Left hindlimb (tissue), 1 donor: ENCODE data around the gene GPR55.
"Not testable (repeated sequence)": the region's sequence is repeated elsewhere in the genome, so short reads cannot be mapped to it uniquely, and the experiment has no call there.

ENCODE experiments used
- DNase-seq: peaks from one replicate; pipeline ENCODE4 v3.0.0-alpha.2; 2018

Gene GPR55

DNA sequence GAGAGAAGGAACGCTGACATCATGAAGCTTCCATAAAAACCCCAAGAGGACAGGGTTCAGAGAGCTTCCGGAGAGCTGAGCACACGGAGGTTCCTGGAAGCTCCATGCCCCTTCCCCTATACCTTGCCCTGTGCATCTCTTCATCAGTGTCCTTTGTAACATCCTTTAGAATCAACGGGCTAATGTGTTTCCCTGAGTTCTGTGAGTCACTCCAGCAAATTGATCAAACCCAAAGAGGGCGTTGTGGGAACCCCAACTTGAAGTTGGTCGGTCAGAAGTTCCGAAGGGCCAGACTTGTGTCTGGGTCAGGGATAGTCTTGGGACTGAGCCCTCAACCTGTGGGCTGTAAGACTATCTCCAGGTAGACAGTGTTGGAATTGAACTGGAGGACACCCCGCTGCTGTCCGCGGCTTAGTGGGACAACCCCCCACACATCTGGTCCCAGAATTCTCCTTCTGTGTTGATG lies 25.9 kb upstream of the GPR55 start:
- no peak for DNase-seq

DNA sequence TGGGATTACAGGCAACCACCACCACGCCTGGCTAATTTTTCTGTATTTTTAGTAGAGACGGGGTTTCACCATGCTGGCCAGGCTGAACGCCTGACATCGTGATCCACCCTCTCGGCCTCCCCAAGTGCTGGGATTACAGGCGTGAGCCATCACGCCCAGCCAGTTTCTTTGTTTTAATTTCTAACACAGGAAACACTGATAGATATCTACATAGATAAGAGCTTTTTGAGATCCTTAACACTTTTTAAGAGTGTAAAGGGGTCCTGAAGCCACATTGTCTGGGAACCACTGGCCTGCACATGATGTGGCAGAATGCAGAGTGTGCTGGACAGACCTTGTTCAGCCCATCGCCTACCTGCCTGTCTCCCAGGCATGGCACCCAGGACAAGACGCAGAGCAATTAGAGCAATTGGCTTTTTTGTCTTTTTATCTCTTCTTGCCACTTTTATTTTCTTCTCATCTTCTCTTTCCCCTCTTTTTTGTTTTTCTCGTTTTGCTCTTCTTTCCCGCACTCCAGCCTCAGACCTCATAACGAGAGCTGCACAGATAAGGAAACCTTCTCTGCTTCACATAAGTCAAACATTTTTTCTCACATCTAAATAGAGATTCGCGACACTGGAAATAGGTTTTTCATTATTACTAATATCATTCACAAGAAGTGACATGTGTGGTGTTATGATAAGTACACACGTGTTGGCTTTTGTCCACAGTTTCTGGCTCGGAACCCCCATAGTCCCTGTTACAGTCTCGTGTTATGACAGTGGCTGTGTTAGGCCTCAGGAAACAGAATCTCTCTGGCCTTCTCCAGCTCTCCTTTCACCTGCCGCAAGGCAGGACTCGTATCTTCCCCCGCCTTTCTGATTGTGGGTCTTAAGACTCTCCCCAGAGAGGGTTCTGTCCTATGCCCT lies 25.2 kb upstream of the GPR55 start:
- no peak for DNase-seq

DNA sequence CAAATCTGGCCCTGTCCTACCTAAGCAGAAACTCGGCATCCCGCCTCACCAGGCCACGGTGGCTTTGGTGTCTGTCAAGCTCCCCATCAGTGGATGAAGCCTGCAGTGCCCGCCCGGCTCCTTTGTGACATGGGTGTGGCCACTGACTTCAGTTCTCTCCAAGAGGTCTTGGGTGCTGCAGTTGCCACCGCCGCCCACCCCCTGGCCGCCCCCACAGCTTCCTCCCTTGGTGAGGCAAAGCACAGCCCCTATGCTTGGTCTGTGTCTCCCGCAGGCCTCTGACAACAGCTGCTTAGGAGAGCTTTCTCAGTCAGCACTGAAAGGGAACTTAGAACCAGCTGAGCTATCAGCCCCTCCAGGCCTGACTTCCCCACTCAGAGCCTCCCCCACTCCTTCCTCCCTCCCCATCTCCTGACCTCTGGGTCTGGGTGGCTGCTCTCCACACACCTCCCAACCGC lies 22.9 kb upstream of the GPR55 start:
- DNase-seq: no peak

DNA sequence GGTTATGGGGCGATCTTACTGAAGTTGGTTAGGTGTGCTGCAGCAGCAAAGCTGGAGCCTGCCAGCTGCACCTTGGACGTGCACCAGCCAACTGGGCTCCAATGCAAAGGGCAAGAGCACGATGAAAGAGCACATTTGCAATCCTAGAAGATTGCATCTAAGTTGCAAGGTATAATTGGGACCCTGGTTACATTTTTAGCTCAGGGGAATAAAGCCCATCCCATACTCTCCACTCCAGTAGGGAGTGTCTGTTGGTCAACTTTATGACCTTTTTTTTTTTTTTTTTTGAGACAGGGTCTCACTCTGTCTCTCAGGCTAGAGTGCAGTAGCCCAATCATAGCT lies 22.2 kb upstream of the GPR55 start:
- DNase-seq: no peak

DNA sequence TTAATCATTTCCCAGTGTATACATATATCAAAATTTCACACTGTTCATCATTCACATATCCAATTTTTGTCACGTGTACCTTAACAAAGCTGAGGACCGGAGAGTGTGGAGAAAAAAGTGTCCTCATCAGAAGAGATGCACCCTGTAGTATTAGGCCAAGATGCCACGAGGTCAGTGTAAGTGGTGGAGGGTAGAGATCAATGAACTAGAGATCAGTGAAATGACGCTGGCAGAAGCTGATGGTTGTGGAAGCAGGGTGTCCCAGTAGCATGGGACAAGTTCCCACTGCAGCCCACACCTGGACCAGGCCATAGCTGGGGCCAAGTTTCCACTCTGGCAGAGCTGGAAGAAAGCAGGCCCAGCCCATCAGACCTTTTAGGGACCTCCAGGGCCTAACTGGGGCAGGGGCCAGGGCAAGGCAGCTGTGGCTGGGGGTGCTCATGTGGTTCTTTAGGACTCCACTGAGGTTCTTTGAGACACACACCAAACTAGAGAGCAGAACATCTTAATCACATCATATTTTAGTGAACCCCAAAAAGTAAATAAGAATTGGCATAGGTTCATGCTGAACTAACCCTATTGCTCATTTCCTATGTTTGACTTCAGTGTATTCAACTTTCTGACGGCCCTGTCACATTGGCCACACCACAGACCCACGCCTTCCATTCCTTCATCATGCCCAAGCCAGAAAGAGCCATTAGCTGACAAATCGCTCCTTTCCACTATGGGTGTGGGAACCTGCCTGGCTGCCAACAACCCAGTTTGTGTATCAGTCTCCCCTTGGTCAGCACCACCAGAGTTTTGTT lies 21.6 kb upstream of the GPR55 start:
- no peak for DNase-seq

DNA sequence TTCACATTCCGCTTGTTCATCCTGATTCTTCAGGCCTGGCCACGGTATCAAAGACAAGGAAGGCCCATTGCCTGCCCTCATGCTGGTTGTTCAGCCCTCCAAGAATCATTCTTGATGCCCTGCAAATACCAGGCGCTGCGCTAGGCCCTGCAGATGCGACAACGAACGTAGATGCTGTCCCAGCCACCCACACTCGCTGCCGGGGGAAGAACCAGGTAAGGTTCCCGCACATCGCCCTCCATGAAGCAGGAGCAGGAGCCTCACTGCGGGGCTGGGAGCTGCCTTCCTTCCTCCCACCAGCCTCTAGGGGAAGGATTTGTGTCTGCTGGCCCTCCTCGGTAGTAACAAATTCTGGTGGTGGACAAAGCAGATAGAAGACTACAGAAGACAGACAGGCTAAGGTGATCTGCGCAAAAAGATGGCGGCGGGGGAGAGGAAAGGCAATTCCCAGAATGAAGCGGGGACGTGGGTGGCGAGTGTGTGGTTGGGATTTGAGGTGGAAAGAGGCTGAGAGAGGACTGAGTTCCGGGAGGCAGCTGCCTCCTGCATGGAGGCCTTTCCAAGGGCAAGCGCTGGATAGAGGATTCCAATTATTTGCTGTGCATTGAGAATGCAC lies 19.8 kb upstream of the GPR55 start:
- no peak for DNase-seq

DNA sequence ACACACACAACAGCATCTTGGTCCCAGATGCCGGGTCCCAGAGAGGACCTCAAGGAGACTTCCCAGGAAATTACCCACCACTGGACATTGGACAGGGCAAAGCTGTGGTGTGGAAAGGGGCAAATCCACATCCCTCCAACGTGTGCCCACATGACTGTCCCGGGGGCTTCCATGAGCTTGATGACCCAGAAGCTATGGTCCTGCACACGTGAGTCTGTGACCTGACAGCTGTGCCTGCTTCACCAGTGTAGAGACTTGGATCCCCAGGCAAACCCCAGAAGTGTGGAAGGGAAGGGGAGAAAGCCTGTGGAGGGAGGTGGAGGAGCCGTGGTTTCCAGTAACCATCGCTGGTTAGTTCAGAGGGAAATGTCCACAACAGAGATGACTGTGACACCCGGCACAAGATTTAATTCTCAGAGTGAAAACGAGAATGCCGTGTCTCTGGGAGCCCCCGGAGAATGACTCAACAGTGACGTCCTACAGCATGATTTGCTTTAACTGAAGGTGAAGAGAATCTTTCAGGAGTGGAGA lies 19.1 kb upstream of the GPR55 start:
- no peak for DNase-seq

DNA sequence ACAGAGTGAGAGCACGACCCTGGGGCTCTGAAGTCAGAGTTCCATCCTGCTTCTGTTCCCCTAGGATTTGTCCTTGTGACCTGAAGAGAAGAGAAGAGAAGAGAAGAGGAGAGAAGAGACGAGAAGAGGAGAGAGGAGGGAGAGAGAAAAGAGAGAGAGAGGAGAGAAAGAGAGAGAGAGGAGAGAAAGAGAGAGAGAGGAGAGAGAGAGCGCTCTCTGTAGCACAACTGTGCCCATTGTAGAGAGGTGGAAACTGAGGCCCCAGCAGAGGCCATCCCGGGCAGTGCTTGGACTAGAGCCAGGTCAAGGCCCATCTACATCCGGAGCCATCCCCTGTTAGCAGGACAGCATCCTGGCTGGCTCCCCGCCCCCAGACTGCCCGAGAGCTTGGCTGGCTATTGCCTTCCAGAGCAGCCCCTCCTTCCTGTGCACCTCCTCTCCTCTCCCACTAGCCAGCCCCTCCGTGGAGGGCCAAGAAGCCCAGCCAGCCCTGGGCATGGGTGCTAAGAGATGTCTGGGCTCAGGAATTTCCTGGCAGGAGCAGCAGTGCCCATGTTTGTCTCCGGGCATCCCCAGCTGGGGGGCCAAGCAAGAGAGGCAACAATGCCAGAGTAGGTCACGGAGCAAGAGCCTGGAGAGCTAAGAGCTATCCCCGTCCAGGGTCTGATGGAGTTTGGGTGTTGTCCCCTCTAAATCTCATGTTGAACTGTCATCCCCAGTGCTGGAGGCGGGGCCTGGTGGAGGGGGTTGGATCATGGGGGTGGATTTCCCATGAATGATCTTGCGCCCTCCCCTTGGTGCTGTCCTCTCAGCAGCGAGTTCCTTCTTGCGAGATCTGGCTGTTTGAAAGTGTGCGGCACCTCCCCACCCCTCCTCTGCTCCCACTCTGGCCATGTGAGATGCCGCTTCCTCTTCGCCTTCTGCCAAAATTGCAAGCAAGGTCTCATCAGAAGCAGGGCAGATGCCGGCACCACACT lies 18.2 kb upstream of the GPR55 start:
- DNase-seq: no peak

DNA sequence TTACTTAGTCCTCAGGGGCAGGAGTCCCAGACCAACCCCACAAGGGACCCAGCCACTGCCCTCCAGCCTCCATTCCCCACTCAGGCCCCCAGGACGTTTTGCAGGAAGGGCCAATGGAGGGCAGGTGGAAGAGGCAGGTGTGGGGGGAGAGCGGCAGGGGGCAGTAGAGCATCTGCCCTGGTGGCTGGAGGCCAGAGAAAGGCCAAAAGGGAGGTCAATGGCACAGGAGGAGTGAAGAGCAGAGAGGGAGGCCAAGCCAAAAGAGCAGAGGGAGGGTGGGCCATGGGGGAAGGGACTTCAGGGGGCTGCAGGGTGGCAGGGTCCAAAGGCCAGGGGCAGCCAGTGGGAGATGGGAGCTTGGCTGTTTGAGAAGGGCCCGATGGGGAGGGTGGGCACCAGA lies 17.3 kb upstream of the GPR55 start:
- no peak for DNase-seq

DNA sequence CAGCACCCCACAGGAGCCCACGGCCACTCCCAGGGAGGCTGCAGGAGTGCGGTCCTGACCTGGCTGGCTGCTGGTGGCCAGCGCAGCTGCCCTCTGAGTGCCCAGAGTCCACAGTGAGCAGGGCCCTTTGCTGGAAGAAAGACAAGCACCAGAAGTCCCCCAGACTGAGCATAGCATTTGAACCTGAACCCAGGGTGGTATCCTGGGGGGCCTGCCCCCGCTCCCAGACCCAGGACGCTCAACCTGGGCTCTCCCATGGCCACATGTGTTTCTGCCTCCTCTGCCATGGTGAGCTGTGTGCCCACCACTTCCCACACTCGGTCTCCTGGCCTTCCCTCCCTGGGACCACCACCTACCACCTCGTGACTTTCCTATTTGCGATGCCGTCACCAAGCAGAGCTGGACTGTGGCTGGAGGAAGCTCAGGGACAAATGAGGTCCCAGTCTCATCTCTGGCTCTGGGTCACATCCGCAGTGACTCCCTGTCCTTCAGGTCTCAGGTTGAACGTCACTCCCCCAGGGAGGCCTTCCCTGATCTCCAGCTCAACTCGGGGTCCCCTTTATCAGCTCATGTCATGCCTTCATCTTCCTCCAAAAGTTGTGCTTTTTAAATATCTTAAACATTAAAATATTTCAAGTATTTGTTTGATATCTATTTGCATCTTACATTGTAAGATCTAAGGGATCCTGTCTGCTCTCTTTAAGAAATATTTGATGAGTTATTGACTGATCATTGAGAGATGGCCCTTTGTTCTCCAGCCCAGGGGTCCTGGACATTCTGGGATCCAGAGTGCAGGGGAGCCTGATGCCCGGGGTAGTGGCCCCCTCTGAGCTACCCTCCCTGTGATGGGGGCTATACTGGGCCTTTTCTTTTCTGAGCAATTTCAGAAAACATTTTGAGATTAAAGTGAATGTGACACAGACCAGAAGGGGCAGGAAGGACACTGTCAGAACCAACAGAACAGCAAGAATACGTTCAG lies 16.4 kb upstream of the GPR55 start:
- DNase-seq: no peak

DNA sequence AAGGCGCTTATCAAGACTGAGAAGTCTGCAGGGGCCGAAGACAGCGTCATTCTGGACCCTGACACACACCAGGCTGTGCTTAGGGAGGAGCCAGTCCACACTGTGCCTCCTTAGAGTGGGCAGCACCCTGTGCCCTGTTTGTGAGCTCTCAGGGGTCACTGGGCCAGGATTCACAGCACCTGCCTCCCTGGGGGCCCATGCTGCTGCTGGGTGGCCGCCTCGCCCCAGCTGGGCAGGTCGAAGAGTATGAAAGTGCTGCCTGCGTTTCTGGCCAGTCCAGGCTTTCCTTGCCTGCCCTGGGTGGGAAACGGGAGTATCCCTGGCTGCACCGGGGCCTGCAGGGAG lies 15.4 kb upstream of the GPR55 start:
- no peak for DNase-seq

DNA sequence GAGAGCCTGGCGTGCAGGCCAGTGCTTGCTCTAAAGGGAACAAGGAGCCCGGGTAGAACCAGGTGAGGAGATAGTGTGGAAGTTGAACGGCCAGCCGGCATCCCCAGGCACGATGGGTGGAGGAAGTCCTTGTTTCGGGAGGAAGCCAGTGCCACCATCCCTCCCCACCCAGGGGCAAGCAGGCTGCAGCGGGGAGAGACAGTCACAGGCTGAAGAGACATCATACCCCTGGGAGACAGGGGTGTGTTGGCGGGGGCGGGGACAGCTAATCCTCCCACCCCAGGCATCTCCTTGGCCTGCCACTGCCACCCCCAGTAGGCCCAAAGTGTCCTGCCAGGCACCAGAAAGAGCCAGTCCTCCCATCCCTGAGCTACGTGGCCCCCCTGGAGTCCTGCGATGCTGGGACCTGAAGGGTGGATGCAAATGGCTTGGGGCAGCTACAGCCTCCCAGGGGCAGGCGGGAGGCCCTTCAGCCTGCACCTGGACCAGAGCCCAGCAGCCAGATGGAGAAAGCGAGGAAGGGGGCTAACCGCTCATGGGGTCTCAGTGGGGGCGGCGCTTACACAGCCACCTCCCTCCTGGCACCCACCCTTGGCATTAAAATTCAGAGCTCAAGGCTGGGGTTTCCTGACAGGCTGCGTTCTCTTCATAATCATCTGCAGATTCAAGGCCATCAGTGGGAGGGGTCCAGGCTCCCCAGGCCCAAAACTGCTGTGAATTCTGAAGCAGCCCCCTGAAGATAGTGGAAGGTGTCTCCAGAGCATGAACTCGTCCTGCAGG lies 14.8 kb upstream of the GPR55 start:
- no peak for DNase-seq

DNA sequence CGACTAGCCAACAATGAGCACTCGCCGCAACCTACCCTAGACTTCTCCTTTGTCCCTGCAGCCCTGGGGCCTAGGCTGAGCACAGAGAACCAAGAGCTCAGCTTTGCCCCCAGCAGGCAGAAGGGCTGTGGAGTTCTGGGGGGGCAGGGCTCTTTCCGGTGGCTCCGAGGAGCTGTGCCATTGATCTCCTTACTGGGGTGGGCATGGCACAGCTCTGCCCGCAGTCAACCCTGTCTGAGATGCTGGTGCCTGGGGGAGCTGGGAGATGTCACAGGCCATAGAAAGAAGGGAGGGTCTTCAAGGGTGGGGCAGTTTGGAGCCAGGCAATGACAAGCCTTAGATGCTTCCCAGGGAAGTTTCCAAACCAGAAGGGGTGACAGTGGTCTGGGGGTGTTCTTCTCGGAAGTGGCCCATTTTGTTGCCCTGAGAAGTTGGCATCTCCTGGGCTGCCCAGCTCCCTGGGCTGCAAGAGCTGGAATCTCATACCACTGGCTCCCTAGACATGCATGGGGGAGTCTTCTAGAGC lies 14.1 kb upstream of the GPR55 start:
- no peak for DNase-seq

DNA sequence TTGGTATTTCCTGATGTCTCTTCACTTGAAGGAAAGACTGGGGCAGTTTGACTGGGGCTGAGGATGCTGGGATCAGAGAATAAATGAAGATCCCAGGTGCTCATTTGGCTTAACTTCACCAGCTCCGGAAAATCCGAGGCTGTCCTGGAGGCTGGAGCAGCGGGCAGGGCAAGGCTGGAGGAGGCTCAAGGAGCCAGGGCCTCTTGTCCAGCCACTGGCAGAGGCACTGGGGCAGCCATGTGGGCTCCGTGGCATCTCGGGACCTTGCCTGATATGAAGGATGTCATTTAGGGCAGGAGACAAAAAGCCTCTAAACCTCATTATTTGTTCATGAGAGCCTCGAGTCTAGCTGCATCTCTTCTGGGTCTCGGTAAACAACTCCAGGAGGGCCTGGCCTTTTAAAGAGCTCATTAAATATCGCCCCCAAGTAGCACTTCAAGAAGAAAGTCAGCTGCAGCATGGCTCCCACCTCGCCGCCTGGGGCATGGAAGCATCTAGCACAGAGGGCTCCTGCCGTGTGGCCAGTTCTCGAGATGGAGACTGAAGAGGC lies 13.5 kb upstream of the GPR55 start:
- DNase-seq: no peak

DNA sequence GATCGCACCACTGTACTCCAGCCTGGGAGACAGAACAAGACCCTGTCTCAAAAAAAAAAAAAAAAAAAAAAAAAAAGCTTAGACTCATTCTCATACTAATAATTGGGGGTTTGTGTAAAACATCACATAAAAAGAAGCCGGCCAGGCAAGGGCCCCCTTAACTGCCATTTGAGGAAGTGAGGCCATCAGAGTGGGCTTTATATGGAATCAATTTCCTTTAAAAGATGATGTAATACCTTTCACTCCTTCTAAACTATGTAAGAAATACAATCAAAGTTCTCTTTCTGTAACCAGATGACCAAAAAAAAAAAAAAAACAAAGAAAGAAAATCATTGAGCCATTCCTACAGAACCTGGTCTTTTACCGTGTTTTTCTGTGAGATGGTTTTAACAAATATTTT lies 13.1 kb upstream of the GPR55 start:
- no peak for DNase-seq

DNA sequence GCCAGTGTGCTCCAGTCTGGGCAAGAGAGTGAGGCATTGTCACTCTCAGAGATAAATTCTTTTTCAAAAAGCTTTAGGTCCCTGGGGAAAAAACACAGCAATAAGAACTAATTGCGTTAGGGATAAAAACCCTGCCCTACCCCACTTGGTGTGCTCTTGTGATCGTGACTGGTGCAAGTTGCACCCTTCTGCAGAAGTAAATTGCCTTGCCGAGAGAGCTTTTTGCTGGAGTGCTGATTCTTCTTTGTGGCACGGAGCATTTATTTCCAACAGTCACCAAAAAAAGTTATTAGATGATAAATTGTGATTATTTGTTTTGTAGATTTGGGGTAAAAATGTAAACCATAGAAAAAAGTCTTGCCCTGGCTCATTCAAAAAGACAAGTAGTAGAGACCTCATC lies 12.3 kb upstream of the GPR55 start:
- DNase-seq: no peak

DNA sequence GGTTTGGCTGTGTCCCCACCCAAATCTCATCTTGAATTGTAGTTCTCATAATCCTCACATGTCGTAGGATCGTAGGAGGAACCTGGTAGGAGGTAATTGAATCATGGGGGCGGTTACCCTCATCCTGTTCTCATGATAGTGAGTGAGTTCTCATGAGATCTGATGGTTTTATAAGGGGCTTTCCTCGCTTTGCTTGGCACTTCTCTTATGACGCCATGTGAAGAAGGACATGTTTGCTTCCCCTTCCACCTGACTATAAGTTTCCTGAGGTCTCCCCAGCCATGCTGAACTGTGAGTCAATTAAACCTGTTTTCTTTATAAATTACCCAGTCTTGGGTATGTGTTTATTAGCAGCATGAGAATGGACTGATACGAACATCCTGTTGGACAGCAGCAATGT lies 11.2 kb upstream of the GPR55 start:
- DNase-seq: not testable (repeated sequence)

DNA sequence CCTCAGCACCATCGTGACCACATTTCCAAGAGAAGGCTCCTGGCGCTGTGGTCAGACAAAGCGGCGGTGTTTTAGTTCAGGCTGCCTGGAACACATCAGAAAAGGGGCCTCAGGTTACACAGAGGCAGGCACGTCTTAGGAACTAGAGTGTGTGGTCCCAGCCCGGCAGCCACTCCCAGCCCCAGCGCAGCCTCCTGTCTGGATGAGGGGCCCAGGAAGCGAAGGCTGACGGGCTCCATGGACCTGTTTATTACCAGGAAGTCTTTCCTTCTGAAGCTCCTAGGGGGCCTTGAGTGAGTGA lies 10.0 kb upstream of the GPR55 start:
- no peak for DNase-seq

DNA sequence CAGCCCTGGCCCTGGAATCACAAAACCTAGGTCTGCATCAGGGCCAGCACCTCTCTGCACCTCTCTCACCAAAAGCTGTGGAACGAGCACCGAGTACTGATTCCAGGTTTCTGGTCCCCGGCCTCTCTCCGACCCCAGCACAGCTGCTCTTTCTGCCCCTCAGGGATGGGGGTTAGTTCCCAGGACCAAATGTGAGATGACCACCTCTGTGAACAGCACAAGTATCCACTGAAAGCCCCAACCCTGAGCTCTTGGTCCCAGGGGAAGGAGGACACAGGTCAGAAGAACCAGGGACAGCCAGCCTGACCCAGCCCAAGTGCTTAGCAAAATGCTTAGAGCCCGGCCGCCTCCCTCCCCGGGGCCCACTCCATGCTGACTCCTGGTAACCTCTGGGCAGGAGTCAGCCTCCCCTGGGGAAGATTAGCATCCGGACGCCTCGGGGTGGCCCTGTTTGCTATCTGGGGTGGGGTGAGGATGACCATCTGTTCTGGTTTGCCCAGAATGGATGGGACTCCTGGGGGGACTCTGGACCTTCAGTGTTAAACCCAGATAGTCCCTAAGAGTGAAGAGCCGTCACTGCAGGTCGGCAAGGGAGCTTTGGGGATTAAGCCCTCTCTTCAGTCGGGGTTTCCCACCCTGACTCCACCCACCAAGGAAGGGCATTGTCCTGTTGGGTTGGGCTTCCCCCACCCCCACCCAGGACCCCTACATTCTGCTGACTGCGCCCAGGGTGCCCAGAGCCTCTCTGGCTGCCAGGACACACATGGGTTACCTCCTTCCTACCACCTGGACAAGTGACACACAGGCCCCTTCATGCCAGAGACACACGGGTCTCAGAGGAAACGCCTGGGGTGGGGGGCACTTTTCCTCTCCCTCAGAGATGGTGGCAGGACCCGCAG lies 9.4 kb upstream of the GPR55 start:
- no peak for DNase-seq
